Kidney (tissue), 14 donors: ENCODE measurements around the gene POLD4. TPM values are rescaled to one million over a fixed set of nuclear protein-coding genes. Genes with fewer than 3 reads are reported as not detected.

Experiments used
- DNase-seq, 5 donors: peaks; one replicate each; pipeline ENCODE4 v3.0.0-alpha.2; 2013 to 2020
- FAIRE-seq: peaks from 2 replicates; lab custom pipeline; 2012; peaks lifted over from hg19 to GRCh38; lab: Jason Lieb, UNC
- H3K27ac ChIP-seq, 2 donors: one replicate each; pipeline ENCODE4 v1.7.0; 2013; ENCODE audit warnings: low read depth in 2 of 2, low read length in 2 of 2, inconsistent platforms in 1 of 2
- H3K27me3 ChIP-seq: one replicate; pipeline ENCODE4 v1.7.1; 2013; ENCODE audit warnings: low read length, inconsistent platforms; ENCODE audit not compliant: control insufficient read depth, insufficient read depth
- H3K36me3 ChIP-seq, 3 donors: one replicate each; pipeline versions ENCODE4 v1.7.0 to v1.7.1; 2013; ENCODE audit warnings: low read length in 3 of 3, control low read depth in 1 of 3, inconsistent platforms in 1 of 3; ENCODE audit not compliant: insufficient read depth in 3 of 3, control insufficient read depth in 2 of 3
- H3K4me1 ChIP-seq, 3 donors: one replicate each; pipeline versions ENCODE4 v1.7.0 to v1.7.1; 2013; ENCODE audit warnings: low read length in 3 of 3, inconsistent platforms in 1 of 3, low read depth in 1 of 3; ENCODE audit not compliant: control insufficient read depth in 2 of 3, insufficient read depth in 2 of 3
- H3K4me3 ChIP-seq, 3 donors: one replicate each; pipeline versions ENCODE4 v1.7.0 to v1.8.1; 2013; ENCODE audit warnings: low read length in 3 of 3, control low read depth in 1 of 3, inconsistent platforms in 1 of 3
- H3K9ac ChIP-seq, 3 donors: one replicate each; pipeline versions ENCODE4 v1.7.0 to v1.7.1; 2013; ENCODE audit warnings: low read length in 3 of 3, control low read depth in 1 of 3, inconsistent platforms in 1 of 3
- H3K9me3 ChIP-seq, 3 donors: one replicate each; pipeline versions ENCODE4 v1.7.0 to v1.7.1; 2013; ENCODE audit warnings: low read length in 3 of 3, control low read depth in 1 of 3, inconsistent platforms in 1 of 3; ENCODE audit not compliant: control insufficient read depth in 2 of 3, insufficient read depth in 1 of 3
- intact Hi-C: fragments of 100-400 bp; cut with DNase I; formaldehyde crosslinking; loops from one replicate; pipeline ENCODE4 v1.11.1; 2022
- polyA plus RNA-seq: library from polyadenylated mRNA; stranded (reverse); fragments of 350-450 nt; fragmentation: Illumina TruSeq; extraction: RNeasy Lipid Tissue Mini Kit (QIAGEN cat#74804); gene quantifications from one replicate; pipeline ENCODE4 v1.2.3, GENCODE V29; 2014; ENCODE audit warnings: low read depth, low replicate concordance; ENCODE audit not compliant: insufficient read depth
- total RNA-seq: library from RNA; stranded (reverse); fragmentation: NEBNext Ultra II Directional; extraction: Animal tissue kit (Norgen Biotek cat#: 25700); gene quantifications from one replicate; pipeline ENCODE4 v1.2.1, GENCODE V29; 2021
- TF ChIP-seq, protein P1 (sequence below): IDR thresholded peaks from 3 replicates; pipeline ENCODE4 v1.5.1; 2012; ENCODE audit warnings: mild to moderate bottlenecking, moderate library complexity, borderline replicate concordance; ENCODE audit not compliant: insufficient read depth; ENCODE audit errors: extremely low read depth
- donor health status: control.
- donor health status: control.
- donor health status: control.
- donor health status: control.
- donor health status: control.
- donor health status: DM: yes; HTN: yes; CAD: no.
- donor health status: Normal renal cell carcinoma (clear cell type).

POLD4 gene
- total and polyA plus RNA-seq, 2 donors from 2014 or later, result 54.4 to 174 TPM

DNA sequence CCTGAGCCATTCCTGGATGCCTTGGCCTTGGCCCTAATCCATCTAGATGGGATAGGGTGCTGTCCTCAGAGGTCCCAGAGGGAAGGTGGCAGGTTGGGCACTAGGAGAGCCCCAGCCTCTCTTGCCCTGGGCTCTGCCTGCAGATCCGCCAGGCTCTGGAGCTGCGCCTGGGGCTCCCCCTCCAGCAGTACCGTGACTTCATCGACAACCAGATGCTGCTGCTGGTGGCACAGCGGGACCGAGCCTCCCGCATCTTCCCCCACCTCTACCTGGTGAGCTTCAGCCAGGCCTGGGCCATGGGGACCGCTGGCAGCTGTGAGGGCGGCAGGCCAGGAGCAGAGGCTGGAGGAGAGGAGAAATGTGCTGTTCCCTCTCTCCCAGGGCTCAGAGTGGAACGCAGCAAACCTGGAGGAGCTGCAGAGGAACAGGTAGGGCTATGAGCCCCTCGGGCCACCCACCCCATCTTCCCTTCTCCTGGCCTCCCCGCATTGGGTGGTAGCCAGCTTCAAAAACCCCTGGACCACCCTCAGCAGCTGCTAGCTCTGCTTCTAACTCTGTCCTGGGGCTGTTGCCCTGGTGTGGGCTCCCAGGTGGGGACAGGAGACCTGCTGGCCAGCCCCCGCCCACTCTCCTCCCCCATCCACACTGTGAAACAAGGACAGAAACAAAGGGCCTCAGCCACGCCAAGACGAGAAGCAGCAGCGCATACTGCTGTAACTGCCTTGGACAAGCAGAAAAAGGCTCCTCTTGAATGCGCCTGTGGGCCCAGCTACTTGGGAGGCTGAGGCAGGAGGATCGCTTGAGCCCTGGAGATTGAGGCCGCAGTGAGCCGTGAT, 45.1 kb downstream of the POLD4 start:
- DNase-seq (no peak), FAIRE-seq (no peak)
- Histone ChIP-seq H3K4me1 (peaks cover 0 to 10% (median 0%) of the 10 kb centered on the region in 3 donors), H3K36me3 (no peaks in the 10 kb centered on the region), H3K9ac (no peak overlapping the region), H3K27ac (no peak overlapping the region), H3K27me3 (no peaks in the 10 kb centered on the region), H3K4me3 (no peak overlapping the region), H3K9me3 (no peaks in the 10 kb centered on the region)
- intact Hi-C loops, result no loop called here
- TF ChIP-seq, protein P1, sequence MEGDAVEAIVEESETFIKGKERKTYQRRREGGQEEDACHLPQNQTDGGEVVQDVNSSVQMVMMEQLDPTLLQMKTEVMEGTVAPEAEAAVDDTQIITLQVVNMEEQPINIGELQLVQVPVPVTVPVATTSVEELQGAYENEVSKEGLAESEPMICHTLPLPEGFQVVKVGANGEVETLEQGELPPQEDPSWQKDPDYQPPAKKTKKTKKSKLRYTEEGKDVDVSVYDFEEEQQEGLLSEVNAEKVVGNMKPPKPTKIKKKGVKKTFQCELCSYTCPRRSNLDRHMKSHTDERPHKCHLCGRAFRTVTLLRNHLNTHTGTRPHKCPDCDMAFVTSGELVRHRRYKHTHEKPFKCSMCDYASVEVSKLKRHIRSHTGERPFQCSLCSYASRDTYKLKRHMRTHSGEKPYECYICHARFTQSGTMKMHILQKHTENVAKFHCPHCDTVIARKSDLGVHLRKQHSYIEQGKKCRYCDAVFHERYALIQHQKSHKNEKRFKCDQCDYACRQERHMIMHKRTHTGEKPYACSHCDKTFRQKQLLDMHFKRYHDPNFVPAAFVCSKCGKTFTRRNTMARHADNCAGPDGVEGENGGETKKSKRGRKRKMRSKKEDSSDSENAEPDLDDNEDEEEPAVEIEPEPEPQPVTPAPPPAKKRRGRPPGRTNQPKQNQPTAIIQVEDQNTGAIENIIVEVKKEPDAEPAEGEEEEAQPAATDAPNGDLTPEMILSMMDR, result no peak

DNA sequence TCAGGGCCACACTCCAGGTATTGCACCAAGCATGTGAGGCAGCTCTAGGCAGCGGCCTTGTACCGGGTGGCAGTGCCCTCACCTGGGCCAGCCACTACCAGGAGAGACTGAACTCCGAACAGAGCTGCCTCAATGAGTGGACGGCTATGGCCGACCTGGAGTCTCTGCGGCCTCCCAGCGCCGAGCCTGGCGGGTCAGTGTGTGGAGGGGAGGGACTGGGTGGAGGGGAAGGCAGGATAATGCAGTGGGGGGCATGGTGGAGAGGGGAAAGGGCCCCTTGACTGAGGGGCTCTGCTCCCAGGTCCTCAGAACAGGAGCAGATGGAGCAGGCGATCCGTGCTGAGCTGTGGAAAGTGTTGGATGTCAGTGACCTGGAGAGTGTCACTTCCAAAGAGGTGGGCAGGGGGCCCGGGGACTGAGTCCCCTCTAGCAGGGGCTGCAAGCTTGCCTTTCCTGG, 45.8 kb downstream of the POLD4 start:
- TF ChIP-seq, protein P1, result no peak
- H3K27ac ChIP-seq, result no peak overlapping the region
- FAIRE-seq (no peak), DNase-seq (no peak)
- H3K9me3 ChIP-seq, result no peaks in the 10 kb centered on the region
- H3K27me3 ChIP-seq, result no peaks in the 10 kb centered on the region
- intact Hi-C loops, result no loop called here
- H3K9ac ChIP-seq, result no peak overlapping the region
- H3K4me3 ChIP-seq, result no peak overlapping the region
- H3K36me3 ChIP-seq, result no peaks in the 10 kb centered on the region
- peaks cover 0 to 12% (median 2%) of the 10 kb centered on the region in 3 donors for H3K4me1 ChIP-seq

DNA sequence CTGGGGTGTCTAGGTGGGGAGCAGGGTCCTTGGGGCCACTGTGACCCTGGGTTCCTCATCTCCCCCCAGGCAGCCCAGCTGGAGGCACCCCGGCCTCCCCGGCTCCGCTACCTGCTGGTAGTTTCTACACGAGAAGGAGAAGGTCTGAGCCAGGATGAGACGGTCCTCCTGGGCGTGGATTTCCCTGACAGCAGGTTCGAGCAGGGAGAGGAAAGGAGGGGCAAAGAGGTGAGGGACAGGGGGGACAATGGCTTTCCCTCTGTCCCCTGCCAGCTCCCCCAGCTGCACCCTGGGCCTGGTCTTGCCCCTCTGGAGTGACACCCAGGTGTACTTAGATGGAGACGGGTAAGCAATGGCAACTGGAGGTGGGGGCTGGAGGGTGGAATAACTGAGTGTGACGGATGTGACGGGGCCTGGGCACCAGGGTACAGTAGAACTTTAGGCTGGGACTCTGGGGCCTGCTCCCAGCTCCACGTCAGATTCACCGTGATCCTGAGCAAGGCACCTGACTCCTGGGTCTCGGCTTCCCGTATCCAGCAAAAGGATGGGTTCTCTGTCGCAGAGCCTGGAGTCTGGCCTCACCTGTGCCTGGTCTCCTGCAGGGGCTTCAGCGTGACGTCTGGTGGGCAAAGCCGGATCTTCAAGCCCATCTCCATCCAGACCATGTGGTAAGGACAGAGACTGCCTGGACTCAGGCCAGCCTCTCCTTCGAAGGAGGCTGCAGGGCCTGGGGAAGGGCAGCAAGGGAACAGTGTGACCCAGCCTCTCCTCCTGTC, 46.4 kb downstream of the POLD4 start:
- TF ChIP-seq, protein P1, result no peak
- Histone ChIP-seq H3K4me3 (no peak overlapping the region), H3K27me3 (no peaks in the 10 kb centered on the region), H3K9ac (no peak overlapping the region), H3K36me3 (no peaks in the 10 kb centered on the region), H3K27ac (no peak overlapping the region), H3K9me3 (no peaks in the 10 kb centered on the region), H3K4me1 (peaks cover 0 to 16% (median 5%) of the 10 kb centered on the region in 3 donors)
- DNase-seq (no peak), FAIRE-seq (no peak)
- intact Hi-C loops, result no loop called here
